WERI-Rb-1 (cell line): ENCODE results near the gene CHST8.

Source experiments
- DNase-seq: peaks from one replicate; pipeline ENCODE4 v3.0.0-alpha.2; 2020
- H3K27ac ChIP-seq: fragments of 250-450 bp; sonication (Bioruptor Pico); 2 replicates; pipeline ENCODE4 v1.5.1; 2020; ENCODE audit warnings: mild to moderate bottlenecking, moderate library complexity
- H3K27me3 ChIP-seq: fragments of 250-450 bp; sonication (Bioruptor Pico); 2 replicates; pipeline ENCODE4 v1.5.1; 2021; ENCODE audit warnings: mild to moderate bottlenecking, low read depth, moderate library complexity; ENCODE audit not compliant: insufficient read depth, severe bottlenecking
- H3K36me3 ChIP-seq: fragments of 250-450 bp; sonication (Bioruptor Pico); 2 replicates; pipeline ENCODE4 v1.5.1; 2020; ENCODE audit warnings: mild to moderate bottlenecking, moderate library complexity
- H3K4me3 ChIP-seq: 2 replicates; pipeline ENCODE4 v1.5.1; 2011; ENCODE audit warnings: low read depth, mild to moderate bottlenecking, control low read depth, low read length
- H3K9me3 ChIP-seq: fragments of 250-450 bp; sonication (Bioruptor Pico); 2 replicates; pipeline ENCODE4 v1.5.1; 2021; ENCODE audit warnings: mild to moderate bottlenecking, moderate library complexity; ENCODE audit not compliant: severe bottlenecking
- TF ChIP-seq, protein P1 (sequence below): IDR thresholded peaks from 2 replicates; pipeline ENCODE4 v1.5.1; 2011; ENCODE audit warnings: low read depth, mild to moderate bottlenecking, control low read depth, inconsistent platforms, low read length

The CHST8 gene

DNA sequence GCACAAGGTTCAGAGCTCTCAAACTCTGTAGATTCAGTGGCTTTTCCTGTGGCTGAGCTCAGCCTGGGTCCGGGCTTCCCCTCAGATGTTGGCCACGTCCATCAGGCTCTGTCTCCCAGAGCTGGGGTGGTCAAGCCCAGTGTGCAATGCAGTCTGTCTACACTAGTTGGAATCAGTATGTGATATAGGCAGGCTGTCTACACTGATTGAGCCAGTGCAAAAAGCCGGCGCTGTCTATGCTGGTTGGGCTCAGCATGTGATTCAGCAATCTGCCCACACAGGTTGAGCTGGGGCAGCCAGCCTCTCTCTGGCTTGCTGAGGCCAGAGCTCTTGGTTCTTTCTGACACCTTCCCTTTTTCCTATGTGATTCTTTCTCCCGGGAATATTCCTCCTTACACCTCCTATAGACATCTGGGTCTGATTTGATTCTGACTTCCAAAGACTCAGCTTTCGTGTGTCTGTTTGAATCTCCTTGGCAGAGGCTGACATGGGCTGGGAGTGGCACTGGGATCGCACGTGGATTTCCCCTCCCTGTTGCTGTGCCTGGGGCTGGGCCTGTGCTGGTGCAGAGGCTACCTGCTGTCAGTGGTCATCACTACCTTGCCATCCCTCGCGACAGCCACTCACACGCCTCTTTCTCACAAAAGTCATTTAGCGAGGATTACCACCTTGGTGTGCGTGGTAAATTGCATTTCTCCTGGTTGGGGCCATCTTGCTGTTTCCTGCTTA lies 9.3 kb downstream of the CHST8 start:
- TF ChIP-seq, protein P1, sequence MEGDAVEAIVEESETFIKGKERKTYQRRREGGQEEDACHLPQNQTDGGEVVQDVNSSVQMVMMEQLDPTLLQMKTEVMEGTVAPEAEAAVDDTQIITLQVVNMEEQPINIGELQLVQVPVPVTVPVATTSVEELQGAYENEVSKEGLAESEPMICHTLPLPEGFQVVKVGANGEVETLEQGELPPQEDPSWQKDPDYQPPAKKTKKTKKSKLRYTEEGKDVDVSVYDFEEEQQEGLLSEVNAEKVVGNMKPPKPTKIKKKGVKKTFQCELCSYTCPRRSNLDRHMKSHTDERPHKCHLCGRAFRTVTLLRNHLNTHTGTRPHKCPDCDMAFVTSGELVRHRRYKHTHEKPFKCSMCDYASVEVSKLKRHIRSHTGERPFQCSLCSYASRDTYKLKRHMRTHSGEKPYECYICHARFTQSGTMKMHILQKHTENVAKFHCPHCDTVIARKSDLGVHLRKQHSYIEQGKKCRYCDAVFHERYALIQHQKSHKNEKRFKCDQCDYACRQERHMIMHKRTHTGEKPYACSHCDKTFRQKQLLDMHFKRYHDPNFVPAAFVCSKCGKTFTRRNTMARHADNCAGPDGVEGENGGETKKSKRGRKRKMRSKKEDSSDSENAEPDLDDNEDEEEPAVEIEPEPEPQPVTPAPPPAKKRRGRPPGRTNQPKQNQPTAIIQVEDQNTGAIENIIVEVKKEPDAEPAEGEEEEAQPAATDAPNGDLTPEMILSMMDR = no peak
- no peaks in the 10 kb centered on the region for H3K27me3 ChIP-seq
- H3K9me3 ChIP-seq = no peaks in the 10 kb centered on the region
- no peak for DNase-seq
- no peak overlapping the region for H3K4me3 ChIP-seq
- H3K27ac ChIP-seq = no peak overlapping the region
- no peaks in the 10 kb centered on the region for H3K36me3 ChIP-seq

DNA sequence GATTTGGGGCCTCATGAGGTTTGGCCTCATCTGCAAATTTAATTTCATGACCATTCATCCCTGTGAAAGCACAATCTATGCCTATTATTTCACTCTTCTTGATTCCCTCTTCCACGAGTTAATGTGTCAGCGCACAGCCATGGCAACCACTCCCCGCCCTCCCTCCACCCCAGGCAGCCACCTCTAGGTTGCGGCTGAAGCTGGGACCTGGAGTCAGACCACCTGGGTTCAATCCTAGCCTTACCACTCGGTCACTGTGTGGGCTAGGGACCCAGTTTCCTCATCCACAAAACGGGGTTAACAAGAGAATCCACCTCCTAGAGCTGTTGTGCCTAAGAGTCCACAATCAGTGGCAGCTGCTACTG lies 9.8 kb downstream of the CHST8 start:
- TF ChIP-seq, protein P1 = no peak
- H3K9me3 ChIP-seq = no peaks in the 10 kb centered on the region
- no peaks in the 10 kb centered on the region for H3K36me3 ChIP-seq
- DNase-seq = no peak
- H3K4me3 ChIP-seq = no peak overlapping the region
- H3K27me3 ChIP-seq = no peaks in the 10 kb centered on the region
- H3K27ac ChIP-seq = no peak overlapping the region

DNA sequence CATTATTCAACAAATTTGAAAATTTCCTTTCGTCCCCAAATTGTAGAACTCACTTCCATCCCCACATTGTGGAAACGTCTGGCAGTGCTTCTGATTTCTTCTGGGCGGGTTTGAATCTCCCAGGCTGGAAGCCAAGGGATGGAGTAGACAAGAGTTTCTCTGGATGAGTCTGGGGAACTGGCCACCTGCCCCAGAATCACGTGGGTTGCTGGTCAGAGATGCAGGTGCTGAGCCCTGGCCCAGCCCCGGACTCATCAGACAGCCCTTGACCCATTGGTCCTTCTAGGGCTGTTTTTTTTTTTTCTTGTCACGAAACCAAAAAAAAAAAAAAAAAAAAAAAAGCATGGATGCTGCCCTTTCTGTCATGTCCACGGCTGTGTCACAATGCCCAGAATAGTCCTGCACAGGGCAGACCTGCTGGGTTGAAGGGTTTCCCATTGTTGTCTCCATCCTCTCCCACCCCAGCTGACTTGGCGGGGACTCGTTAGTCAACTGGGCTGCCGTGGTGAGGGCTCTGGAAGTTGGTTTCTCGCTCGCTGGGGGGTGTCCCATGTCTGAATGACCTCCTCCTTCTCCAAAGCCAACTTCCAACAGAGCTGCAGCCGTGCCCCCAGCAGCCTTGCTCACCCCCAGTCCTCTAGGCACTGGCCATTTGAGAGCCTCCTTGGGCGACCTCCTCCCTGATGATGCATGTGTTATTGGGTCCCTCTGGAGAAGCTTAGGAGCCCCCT lies 12.8 kb downstream of the CHST8 start:
- Histone ChIP-seq H3K4me3 (no peak overlapping the region), H3K27ac (no peak overlapping the region), H3K27me3 (no peaks in the 10 kb centered on the region), H3K9me3 (no peaks in the 10 kb centered on the region), H3K36me3 (no peaks in the 10 kb centered on the region)
- TF ChIP-seq, protein P1 = no peak
- DNase-seq = no peak

DNA sequence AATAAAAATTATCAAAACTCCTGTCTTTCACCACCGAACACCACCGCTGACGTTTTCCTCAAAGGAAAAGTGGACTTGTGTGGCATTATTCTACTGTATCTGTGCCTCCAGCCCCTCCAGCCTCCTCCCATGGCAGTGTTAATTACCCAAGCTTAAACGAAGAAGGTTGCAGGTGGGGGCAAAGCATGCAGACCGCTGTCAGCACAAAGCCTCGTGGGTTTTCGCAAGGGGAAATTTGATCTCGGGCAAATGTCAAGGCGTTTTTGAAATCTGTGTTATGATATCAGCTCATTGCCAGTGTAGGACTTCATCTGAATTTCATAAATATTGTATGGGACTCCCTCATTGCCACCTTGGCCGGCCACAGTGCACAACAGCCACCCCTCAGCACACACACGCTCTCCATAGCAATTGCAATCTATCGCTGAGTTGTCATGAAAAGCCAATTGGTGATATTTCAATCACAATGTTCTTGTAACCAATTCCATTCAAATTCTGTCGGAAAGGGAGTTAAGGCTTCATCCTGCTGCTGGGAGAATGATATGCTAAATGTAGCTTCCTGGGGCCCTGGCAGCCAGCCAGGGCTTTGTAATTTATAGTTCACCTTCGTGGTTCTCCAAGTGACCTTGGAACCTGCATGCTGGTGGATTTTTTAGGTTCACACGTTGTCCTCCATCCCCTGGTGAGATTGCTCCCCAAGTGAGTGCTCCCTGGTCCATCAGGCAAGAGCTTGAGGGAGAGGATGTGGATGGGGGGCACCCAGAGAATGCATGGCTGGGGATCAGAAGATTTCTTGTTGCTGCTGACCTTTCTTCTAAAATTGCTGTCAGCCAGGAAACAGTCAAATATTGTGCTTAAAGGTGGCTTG lies 16.6 kb downstream of the CHST8 start:
- TF ChIP-seq, protein P1 = no peak
- no peak overlapping the region for H3K4me3 ChIP-seq
- H3K27me3 ChIP-seq = no peaks in the 10 kb centered on the region
- no peak for DNase-seq
- H3K27ac ChIP-seq = no peak overlapping the region
- H3K9me3 ChIP-seq = no peaks in the 10 kb centered on the region
- no peaks in the 10 kb centered on the region for H3K36me3 ChIP-seq

DNA sequence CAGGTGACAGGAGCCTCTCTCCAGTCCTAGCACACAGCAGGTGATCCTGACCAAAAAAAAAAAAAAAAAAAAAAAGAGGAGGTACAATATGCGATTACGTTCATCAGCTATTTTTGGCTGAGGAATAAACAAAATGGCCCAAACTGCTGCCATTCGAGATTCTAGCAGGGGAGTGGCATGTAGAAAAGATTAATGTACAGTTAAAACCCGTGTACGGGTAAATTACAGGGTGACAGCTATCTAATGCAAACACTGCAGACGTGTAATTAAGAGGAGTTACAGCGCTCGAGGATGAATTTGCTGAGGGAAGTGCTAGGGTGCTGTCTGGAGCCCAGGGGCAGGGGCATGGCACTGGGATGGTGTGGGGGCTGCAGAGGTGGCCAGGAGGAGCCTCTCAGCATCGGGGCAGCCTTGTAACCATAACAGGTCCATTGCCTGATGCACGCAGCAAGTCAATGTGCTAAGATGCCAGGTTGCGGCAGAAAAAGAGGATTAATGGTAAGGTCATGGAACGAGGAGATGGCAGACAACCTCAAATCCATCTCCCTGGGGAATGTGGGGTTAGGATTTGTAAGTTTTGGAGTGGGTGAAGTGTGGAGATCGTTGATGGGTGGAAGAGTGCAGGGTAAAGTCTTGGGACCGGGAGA lies 17.4 kb downstream of the CHST8 start:
- Histone ChIP-seq H3K4me3 (no peak overlapping the region), H3K36me3 (no peaks in the 10 kb centered on the region), H3K27ac (no peak overlapping the region), H3K27me3 (no peaks in the 10 kb centered on the region), H3K9me3 (no peaks in the 10 kb centered on the region)
- no peak for DNase-seq
- TF ChIP-seq, protein P1 = no peak
